Activated CD4-positive, alpha-beta T cell treated with anti-CD3 and anti-CD28 coated beads, Interleukin-2, amount 50 U/mL, for 16 hours (primary cell): ENCODE data around the gene MEF2A.
A peak's percentile ranks its signal among the peaks of the same experiment; 100 is the strongest.

Experiments used
- DNase-seq: peaks from one replicate; pipeline ENCODE4 v3.0.0-alpha.2; 2020

Gene MEF2A

DNA sequence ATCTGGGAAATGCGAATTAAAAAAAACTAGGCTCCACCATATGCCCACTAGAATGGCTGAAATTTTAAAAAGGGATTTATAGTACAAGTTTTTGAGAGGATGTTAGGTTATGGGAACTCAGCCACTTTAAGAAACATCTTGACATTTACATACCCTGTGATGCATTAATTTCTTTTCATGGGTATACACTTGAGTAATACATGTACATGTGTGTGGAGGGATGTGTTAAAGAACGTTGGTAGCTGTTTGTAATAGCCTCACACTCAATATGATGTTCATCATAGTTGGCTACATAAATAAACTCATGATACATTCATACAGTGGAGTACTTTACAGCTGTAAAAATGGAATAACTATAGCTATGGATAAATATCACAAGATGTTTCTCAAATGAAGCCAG, 40.9 kb downstream of the MEF2A start:
- DNase-seq = no peak

DNA sequence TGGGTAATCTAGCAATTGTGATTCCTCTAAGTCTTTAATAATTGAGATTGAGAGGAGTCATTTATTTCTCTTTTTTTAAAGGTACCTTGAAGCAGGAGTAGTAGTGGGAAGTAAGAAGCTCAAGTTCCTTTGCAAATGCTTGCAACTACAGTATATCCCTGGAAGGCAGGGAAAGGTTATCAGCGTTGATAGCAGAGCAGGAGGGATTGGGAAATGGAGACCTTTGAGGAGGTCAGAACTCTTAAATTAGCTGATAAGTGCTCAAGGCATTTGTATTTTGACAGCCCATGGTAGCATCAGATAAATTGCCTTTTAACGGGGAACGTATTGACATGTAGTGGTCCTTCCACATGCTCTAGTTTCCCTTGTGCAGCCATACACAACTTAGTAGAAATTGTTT, 47.7 kb downstream of the MEF2A start:
- no peak for DNase-seq

DNA sequence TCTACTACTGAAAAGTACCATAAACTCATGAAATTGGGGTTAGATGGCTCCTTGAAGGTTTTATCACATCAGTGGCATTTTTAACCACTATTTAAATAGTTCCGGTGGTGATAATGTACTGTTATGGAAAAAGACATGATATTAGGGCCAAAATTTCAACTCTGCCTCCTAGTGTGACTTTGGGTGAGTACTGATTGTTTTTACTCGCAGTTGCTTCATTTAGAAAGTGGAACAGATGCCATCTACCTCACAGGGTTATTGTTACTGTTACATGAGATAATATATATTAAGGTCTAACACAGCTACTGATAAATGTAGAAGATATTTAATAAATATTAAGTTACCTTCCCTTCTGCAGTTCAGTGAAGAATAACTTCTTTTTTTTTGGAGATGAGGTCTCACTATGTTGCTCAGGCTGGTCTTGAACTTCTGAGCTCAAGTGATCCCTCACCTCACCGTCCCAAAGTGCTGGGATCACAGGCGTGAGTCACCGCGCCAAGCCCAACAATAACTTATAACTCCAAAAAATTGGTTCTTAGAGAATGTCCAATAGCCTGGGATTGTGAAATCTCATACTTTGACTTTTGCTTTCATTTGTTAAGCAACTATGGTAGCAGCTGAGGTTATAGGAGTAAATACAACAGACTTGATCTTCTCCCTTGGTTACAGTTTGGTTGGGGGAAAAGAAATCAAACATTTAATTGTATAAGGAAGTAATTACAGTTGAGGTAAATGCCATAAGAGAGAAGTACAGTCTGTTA, 48.3 kb downstream of the MEF2A start:
- DNase-seq = no peak

DNA sequence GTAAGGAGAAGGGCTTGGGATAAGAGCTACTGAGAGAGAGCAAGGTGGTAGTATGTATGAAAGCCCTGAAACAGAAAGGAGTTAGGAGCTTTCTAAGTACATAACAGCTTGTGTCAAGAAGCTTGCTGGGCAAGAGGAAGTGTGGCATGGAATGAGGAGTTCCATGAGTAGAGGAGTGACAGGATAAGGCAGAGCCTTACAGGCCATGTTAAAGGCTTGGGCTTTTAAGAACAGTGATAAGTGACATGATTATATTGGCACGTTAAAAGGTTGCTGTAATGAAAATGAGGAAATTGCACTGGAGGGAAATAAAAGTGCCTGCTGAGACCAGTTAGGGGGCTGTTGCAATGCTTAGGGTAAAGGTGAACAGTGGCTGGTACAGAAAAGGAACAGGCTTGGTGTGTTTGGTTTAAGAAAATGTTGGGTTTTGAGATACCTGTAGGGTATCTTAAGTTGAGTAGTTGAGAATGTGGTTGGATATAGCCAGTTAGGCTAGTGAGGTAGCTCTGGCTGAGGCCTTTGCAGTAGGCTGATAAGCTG, 49.0 kb downstream of the MEF2A start:
- DNase-seq = no peak

DNA sequence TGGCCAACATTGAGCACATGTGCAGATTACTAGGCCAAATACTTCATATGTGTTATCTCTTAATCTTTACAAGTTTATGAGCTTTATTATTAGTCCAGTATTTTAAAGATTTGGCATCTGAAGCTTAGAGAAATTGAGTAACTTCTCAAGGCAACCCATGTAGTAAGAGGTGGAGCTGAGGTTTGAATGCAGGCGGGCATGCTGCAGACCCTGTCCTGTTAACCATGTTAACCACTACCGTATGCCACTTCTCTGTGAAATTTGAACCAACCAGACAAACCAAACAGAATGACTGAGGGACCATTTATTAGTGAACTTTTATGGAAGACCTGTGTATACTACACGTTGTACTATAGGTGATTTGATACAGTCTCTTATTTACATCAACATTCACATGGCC, 49.7 kb downstream of the MEF2A start:
- DNase-seq = no peak

DNA sequence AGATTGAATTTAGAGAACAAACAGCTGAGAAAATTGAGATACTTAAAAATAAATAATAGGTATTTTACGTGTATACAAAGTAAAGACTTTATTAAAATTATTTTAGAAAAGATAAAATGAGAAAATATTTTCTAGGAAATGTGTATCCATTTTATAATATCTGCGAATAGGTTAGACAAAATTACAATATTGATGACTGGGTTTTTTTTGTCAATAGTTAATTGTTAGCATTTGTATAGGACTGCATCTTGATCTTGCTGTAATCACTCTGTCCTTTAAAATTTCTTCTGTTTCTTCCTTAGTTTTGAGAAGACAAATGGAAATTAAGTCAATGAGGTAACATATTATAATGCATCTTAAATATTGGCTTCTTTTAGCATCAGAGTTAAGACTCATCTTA, 50.3 kb downstream of the MEF2A start:
- DNase-seq = no peak

DNA sequence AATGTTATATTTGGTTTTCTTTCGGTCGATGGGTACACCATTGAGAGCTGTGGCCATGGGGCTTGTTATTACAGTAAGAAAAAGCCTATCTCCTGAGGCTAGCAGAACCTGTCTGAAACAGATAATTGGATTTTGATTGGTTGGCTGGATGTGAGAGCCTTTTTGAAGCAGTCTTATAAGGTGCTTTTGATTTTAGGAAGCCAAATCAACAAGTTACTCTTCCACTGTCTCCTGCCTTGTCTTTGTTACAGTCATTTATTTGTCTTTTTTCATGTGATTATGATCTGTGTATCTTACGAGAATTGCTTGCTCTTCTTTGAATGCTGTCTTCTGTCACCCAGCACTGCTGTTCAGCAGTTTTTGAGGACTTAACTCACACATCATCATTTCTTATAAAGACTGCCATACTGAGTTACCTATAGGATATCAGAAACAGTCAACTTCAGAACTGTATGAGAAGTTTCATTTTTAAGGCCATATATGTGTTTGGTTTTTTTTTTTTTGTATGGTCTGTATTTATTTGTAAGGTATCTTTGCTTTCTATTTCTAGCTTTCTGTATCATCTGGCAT, 51.1 kb downstream of the MEF2A start:
- no peak for DNase-seq

DNA sequence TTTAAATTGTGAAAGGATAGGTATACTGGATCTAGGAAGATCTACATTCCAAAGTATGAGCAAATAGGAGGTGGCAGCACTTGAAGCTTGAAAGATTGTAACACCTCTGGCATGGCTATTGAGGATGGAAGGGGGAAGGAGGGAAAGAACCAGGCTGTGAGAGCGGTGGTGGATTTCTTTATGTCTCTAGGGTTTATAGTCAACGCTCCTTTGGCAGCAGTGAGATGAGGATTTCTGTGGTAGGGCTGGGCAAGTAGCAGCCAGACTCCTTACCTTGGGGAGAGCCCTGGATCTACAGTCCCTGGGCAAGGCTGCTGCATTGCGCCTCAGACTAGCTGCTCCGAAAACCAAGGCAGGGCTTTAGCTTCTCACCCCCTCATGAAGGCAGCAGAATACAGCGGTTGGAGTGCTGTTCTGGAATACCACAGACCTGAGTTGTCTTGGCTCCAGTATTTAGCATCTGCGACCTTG, 53.2 kb downstream of the MEF2A start:
- no peak for DNase-seq

DNA sequence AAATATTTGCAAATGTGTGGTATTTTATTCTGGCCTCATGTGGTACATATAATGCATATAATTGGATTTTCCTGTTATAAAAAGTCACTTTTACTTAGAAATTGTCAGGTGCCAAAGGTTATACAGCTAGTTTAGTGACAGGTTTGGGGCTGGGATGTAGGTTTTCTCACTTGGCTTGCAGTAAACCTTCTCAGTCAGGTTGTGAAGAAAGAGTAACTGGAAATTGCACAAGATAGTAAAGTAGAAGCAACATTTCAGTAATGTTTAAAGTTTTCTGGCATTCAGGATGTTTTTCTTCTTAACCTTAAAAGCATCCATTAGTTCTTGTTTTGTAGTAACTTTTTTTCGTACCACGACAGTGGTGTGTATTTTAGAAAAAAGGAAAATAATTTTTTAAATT, 53.9 kb downstream of the MEF2A start:
- no peak for DNase-seq

DNA sequence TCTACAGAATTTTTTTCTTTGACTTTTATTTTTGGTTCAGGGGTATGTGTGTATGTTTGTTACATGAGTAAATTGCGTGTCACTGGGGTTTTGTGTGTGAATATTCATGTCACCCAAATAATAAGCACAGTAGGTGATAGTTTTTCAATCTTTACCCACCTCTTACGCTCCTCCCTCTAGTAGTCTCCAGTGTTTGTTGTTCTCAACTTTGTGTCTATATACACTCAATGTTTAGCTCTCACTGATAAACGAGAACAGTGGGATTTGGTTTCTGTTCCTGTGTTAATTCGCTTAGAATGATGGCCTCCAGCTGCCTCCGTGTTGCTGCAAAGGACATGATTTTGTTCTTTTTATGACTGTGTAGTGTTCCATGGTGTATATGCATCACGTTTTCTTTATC, 54.4 kb downstream of the MEF2A start:
- DNase-seq = no peak

DNA sequence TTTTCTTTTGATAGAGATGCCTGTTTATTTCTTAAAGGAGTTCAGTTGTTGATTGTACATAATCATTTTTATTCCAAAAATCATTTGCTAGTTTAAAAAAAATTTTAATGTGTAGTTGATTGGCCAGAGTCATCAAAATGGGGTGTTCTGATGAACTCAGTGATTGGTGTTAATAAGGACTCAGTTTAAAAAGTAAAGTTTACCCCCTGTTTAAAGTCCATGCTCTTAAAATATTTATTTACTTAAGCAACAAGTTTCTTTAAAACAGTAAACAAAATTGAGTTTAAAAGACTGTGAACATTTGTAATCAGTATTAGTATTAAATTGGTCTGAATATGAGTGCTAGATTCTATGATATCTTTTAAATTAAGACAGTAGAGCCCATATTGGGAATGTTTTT, 56.0 kb downstream of the MEF2A start:
- no peak for DNase-seq

DNA sequence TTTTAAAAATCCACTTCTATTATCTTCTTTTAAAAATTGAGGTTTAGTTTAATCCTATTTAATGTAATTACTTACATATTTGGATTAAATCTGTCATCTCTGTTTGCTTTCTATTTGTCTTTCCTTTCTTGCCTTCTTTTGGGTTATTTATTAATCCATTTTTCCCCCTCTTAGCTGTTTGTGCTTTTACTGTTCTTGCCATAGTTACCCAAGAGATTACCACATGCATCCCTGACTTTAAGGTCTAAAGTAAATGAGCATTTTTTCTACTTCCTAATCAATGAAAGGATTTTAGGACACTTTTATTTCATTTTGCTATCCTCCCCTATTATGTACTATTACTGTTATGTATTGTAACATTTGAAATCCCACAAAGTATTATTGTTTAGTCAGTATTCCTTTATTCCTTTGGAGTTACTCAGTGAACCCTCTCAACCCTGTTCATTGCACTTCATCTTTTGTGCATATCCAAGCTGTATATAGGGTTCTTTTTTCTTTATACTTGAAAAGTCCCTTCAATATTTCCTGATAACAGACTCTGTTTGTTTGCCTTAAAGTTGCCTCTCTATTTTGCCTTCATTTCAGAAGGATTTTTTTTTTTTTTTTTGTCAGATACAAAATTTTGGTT, 62.7 kb downstream of the MEF2A start:
- DNase-seq = no peak

DNA sequence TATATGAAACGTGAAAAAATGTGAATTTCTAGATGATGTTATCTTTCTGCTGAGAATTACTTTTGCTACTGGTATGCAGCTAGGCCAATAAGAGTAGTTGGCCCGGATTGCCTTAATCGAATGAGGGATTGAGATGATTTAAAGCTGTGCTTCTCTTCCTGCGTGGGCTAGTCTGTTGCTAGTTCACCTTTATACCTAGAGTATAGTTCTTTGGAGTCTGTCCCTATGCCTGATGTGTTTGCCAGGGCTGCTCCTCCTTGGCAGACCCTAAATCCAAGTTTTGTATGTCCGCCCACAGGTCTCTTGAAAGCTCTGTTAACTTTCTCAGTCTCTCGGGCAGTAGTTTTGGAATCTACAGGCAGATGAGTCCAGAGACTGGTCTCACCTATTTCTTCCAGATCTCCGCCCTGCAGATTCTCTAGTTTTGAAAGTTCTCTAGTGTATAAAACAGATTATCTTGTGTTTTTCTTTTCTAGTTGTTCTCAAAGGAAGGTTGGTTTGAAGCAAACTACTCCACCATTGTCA, 64.9 kb downstream of the MEF2A start:
- no peak for DNase-seq

DNA sequence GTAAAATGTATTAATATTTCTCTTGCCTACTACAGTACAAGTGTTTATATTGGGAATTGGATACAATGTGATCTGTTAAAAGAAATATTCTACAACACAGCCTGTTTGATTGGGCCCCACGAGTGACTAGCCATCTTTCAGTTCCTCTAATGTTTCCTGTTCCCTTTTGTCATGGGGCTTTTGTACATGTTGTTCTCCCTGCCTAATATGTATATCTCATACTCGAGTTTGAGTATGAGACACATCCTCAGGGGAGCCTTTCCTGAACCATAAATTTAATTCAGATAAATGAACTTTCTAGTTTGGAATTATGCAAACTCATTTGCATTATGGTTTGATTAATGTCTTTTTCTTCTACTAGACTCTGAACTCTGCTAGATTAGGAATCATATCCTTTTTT, 65.5 kb downstream of the MEF2A start:
- no peak for DNase-seq

DNA sequence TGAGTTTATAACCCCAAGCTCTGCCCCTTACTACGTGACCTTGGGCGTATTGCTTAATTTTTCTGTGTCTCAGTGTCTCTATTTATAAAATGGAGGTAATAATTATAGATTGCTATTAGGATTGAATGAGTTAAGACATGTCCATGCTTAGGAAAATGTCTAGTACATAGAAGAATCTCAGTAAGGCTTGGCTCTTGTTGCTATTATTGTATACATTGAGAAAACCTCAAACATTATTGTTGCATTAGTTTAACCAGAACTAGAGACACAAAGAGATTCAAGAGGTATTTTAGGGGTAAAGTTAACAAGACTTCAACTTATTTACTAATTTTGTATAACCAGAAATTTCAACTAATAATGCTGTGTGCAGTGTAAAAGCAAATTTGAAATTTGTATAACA, 66.7 kb downstream of the MEF2A start:
- no peak for DNase-seq

DNA sequence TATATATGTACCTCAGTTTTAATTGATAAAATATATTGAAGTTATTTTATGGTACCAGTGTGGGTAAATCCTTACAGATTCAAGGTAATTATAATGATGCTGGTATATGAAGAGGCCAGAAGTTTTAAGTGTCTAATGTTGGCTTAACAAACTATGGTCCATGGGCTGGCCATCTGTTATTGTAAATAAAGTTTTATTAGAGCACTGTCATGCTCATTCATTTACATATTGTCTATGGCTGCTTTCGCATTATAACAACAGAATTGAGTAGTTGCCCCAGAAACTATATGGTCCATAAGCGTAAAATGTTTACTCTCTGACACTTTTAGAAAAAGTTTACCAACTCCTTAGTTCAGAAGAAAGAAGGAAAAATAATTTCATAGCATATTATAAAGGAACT, 67.9 kb downstream of the MEF2A start:
- no peak for DNase-seq

DNA sequence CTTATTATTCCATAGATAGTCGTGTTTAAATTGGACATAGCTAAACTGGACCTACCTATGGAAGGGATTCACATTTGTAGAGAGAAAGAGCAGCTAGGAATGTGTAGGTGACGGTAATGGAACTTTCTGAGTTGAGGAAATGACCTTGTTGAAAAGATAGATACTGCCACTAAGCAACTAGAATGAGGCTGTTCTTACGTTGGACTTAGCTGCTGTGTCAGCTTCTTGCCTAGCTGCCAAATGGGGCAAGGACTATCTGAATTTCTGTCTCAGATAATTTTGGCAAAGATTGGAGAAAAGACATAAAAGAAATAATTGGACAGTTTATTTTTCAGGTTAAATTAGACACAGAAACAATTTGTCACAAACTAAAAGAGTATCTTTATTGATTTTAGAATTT, 68.8 kb downstream of the MEF2A start:
- no peak for DNase-seq

DNA sequence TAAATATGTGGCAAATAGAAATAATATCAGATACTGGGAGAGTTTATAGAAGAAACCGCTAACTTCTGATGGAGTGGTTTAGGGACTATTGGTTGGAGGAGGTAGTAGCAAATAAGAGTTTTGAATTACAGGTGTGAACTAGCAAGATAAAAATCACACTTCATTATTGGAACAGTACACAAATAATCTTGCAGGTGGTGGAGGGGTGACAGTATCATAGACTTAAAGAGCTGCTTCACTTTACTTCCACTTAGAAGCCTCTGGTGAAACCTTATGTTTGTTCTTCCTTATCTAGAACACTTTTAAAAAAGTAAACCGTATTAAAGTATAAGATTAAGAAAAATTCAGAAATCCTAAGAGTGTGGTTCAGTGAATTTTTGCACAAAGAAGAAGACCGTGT, 69.4 kb downstream of the MEF2A start:
- DNase-seq = no peak

DNA sequence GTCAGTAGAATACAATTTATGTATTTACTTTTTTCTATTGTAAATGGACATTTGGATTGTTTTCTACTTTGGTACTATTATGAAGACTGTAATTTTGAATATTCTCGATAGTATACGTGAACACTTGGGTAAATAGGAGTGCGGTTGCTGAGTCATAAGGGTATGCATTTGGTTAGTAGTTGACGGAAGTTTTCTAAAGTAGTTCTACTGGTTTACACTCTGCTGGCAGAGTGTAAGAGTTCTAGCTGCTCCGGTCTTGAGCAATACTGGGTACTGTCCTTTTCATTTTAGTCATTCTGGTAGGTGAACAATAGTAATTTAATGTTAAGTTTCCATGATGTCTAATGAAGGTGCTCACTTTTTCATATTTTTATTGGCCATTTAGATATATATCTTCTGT, 70.0 kb downstream of the MEF2A start:
- DNase-seq = peak; percentile 67

DNA sequence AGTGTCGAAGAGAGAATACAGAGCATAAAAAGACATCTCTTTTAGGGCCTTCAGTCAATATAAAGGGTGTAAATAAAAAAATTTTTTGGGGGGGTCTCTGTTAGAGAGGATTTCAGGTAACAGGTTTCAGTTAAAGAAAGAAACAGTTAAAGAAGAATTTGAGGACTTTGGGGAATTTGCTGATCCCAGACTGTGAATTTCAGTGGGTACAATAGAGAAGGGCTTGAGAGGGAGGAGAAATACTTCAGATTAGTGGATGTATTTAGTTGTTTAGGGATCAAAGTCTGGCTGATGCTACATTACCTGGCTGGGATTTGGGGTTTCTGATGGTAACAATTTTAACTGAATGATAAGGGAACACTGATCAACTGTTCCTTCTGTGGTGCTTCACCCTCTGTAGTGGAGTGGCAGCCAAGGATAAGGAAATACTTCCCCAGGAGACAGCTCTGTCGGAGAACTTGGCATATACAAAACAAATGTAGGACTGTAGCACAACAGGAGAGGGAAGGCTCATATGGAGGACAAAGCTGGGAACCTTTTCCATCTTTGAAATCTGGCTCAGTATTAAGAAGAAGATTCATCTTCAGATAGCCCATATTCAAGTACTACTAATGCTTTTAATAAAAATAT, 79.2 kb downstream of the MEF2A start:
- DNase-seq = no peak

DNA sequence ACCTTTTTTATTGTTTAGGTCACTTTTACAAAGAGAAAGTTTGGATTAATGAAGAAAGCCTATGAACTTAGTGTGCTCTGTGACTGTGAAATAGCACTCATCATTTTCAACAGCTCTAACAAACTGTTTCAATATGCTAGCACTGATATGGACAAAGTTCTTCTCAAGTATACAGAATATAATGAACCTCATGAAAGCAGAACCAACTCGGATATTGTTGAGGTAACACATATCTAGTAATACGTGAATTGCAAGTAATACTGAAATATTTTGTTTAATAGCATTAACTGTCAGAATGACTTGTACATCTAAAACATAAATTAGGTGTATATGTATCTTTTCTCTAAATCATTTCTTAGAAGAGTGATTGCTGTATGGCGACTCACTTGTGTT, 79.8 kb downstream of the MEF2A start:
- DNase-seq = no peak

DNA sequence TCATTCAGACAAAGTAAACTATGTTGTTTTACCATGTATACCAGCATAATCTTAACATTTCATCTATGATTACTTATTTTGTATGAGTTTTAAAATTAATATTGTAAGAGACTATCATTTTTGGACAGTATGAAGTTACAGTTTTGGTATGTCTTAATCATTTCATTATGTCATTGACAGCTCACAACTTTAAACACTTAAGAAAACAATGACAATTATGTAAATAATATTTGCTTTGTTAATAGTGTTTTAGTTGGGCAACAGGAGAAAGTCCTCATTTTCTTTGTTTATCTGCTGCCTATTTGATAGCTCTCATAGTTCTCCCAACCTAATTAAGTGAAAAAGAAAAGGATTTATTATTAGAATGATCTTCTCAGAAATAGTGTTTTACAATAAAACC, 80.2 kb downstream of the MEF2A start:
- no peak for DNase-seq

DNA sequence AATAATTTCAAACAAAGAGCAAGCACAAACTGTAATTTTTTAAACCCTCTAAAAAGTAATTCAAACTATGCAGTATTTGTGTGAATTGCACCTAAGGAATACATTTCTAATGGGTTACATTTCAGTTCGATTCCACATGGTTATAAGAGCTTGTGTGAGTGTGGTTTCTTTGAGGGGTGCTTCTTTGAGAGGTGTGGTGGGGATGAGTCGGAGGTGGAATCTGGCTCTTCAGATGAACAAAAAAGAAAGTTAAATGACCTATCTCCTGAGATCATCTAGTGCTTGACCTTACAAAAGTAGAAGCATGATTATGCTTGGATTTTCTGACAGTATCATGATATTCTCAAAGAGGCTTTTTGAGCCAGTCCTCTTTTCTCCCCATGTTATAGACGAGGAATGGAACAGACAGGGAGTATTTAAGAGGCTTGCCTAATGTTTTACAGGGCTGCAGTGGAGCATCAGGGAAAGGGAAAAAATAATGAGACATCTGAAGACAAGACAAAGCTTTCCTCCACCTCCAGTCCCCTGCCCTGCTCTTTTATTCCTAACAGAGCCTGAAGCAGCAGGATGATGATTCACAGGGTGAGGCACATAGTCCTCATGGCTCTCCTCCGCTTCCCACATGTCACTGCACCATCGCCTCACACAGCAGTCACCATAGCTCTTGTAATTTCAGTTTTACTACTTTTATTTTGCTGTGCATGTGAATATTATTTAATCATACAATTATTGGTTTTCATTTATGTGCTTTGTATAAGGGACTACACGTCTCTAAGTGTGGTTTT, 85.4 kb downstream of the MEF2A start:
- DNase-seq = peak; percentile 5
